Neural crest cell (in vitro differentiated cells): ENCODE measurements around the gene BCAP29. TPM values are rescaled to one million over a fixed set of nuclear protein-coding genes. Genes with fewer than 3 reads are reported as not detected.

ENCODE experiments used
- DNase-seq: peaks from one replicate; pipeline ENCODE4 v3.0.0; 2021; ENCODE audit warnings: low read depth, mixed read lengths, low spot score
- H3K27ac Mint-ChIP-seq: one replicate; pipeline ENCODE4 v1.8.0; 2021; ENCODE audit warnings: mild to moderate bottlenecking, mixed read lengths; ENCODE audit not compliant: unreplicated experiment
- H3K27me3 Mint-ChIP-seq: 2 replicates; pipeline ENCODE4 v1.8.0; 2021; ENCODE audit warnings: low read depth, mild to moderate bottlenecking, mixed read lengths
- H3K36me3 Mint-ChIP-seq: 2 replicates; pipeline ENCODE4 v1.8.0; 2021; ENCODE audit warnings: low read depth, mild to moderate bottlenecking, mixed read lengths
- H3K4me1 Mint-ChIP-seq: 2 replicates; pipeline ENCODE4 v1.8.0; 2021; ENCODE audit warnings: mixed read lengths
- H3K4me3 Mint-ChIP-seq: one replicate; pipeline ENCODE4 v1.8.0; 2021; ENCODE audit warnings: mild to moderate bottlenecking, mixed read lengths
- H3K9me3 Mint-ChIP-seq: 2 replicates; pipeline ENCODE4 v1.8.0; 2021; ENCODE audit warnings: mixed read lengths
- CTCF ChIP-seq: fragments of 200-600 bp; sonication (generic); conservative IDR thresholded peaks from 2 replicates; pipeline ENCODE4 v1.5.0; 2021; ENCODE audit warnings: antibody characterized with exemption, mild to moderate bottlenecking
- total RNA-seq: library from RNA; stranded (reverse); gene quantifications from 2 replicates; pipeline ENCODE4 v1.2.1, GENCODE V29; 2021

The BCAP29 gene
- total RNA-seq, 1 donor from 2014 or later = 34.2 TPM

- Mint-ChIP-seq H3K9me3 (peaks cover 6% of the 10 kb centered on the region), H3K4me1 (no peaks in the 10 kb centered on the region), H3K27ac (no peak overlapping the region), H3K36me3 (peaks cover 3% of the 10 kb centered on the region), H3K4me3 (no peak overlapping the region), H3K27me3 (peaks cover 19% of the 10 kb centered on the region)
- no peak for TF ChIP-seq CTCF
- DNase-seq = no peak
Observed at GRCh38 chr7:107643938-107644308, 63.9 kb downstream of the BCAP29 start.

- Mint-ChIP-seq H3K36me3 (peaks cover 3% of the 10 kb centered on the region), H3K9me3 (peaks cover 6% of the 10 kb centered on the region), H3K27ac (no peak overlapping the region), H3K4me1 (no peaks in the 10 kb centered on the region), H3K4me3 (no peak overlapping the region), H3K27me3 (peaks cover 19% of the 10 kb centered on the region)
- TF ChIP-seq CTCF = no peak
- no peak for DNase-seq
Observed at GRCh38 chr7:107644309-107644974, 64.4 kb downstream of the BCAP29 start.

- H3K27ac Mint-ChIP-seq = no peak overlapping the region
- no peak for DNase-seq
- no peak overlapping the region for H3K4me3 Mint-ChIP-seq
- no peaks in the 10 kb centered on the region for H3K4me1 Mint-ChIP-seq
- peaks cover 2% of the 10 kb centered on the region for H3K36me3 Mint-ChIP-seq
- no peak for TF ChIP-seq CTCF
- H3K9me3 Mint-ChIP-seq = peaks cover 2% of the 10 kb centered on the region
- H3K27me3 Mint-ChIP-seq = peaks cover 33% of the 10 kb centered on the region
Observed at GRCh38 chr7:107652642-107653041, 72.6 kb downstream of the BCAP29 start.

- Mint-ChIP-seq H3K36me3 (no peaks in the 10 kb centered on the region), H3K4me3 (no peak overlapping the region), H3K4me1 (peaks cover 11% of the 10 kb centered on the region), H3K27me3 (peaks cover 83% of the 10 kb centered on the region), H3K27ac (no peak overlapping the region), H3K9me3 (no peaks in the 10 kb centered on the region)
- DNase-seq = no peak
- no peak for TF ChIP-seq CTCF
Observed at GRCh38 chr7:107658467-107658866, 78.4 kb downstream of the BCAP29 start.

- H3K27ac Mint-ChIP-seq = no peak overlapping the region
- H3K36me3 Mint-ChIP-seq = no peaks in the 10 kb centered on the region
- TF ChIP-seq CTCF = no peak
- H3K4me1 Mint-ChIP-seq = peaks cover 11% of the 10 kb centered on the region
- no peak for DNase-seq
- no peak overlapping the region for H3K4me3 Mint-ChIP-seq
- no peaks in the 10 kb centered on the region for H3K9me3 Mint-ChIP-seq
- peaks cover 87% of the 10 kb centered on the region for H3K27me3 Mint-ChIP-seq
Observed at GRCh38 chr7:107659666-107660065, 79.6 kb downstream of the BCAP29 start.
